NCI-H2227 (cell line): Measurements from ENCODE around the gene CCDC57.

Experiments
- DNase-seq: peaks from one replicate; lab custom pipeline; 2025; ENCODE audit not compliant: unreplicated experiment; lab: John Stamatoyannopoulos, UW

CCDC57 gene

GRCh38 chr17:82247182-82247823, 34.7 kb upstream of the CCDC57 start:
- no peak for DNase-seq

DNA sequence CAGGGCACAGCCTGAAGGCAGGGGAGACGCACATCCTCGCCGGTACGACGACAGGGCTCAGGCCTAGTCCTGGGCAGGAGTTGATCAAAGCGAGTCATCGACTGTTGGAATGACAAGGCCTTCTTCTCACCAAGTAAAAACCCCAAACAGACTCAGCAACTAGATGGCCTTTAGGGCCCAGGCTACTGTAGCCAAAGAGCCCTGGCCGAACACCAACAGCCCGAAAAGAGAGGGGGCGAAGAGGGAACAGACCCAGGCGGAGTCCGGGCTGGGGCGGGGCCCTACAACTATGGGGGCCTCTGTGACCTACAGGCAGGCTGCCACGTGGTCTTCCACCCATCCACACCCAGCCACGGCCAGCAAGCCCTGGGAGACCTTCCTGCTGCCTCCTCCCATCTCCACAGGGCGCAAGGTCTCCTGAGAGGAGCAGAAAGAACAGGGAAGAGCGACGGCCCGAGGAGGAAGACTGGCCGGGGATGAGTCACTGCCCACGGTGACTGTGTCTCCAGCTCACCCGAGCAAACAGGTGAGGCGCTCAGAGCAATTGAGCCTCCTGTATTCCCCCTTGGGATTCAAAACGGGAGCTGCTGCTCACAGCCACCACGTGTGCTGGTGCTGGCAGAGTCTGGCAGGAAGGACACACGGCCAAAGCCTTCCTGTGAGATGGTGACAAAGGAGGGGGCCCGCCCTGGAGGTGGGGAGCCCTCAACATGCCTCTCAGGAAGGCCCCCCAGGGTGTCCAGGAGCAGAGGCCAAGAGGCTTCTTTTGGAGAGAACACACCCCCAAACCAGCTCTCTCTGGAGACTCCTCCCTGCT, 33.9 kb upstream of the CCDC57 start:
- DNase-seq: no peak

GRCh38 chr17:82246040-82246364, 33.4 kb upstream of the CCDC57 start:
- no peak for DNase-seq

- no peak for DNase-seq
Measured at GRCh38 chr17:82245134-82246039, 32.7 kb upstream of the CCDC57 start.

GRCh38 chr17:82244413-82245133, 31.9 kb upstream of the CCDC57 start:
- no peak for DNase-seq

- DNase-seq: no peak
Measured at GRCh38 chr17:82243648-82244412, 31.2 kb upstream of the CCDC57 start.

GRCh38 chr17:82242977-82243647, 30.5 kb upstream of the CCDC57 start:
- DNase-seq: no peak

- no peak for DNase-seq
Measured at GRCh38 chr17:82242698-82242976, 30.0 kb upstream of the CCDC57 start.

- no peak for DNase-seq
Measured at GRCh38 chr17:82241926-82242697, 29.5 kb upstream of the CCDC57 start.

DNA sequence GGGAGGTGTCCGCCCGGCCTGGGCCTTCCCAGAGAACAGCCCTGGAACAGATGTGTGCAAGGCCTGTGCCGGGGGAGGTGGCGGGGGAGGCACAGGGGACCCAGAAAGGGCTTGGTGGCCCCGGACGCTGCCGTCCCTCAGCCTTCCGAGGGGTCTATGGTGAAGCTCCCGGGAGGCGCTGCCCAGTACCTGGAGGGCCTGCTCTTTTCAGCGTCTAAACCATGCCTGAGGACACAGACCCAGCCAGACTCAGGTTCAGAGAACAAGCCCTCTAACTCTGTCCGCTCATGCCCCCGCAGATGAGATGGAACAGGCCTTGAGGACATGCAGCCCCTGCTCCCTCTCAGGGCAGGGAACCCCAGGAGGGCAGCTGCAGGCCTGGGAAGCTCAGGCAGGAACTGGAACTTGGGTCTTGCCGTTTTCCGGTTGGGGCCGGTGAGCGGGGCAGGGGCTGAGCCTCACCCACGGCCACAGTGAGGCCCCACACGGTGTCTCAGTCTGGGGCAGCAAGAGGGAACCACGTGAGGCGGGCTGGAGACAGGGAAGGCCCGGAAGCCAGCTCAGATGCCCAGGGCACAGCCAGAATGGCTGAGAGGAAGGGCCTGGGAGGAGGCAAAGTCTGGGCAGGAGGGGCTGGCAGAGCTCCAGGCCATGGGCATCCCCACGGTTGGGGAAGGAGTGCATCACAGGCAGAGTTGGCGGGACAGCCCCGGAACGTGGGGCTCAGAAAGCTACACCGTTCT, 28.7 kb upstream of the CCDC57 start:
- DNase-seq: no peak

GRCh38 chr17:82240506-82241182, 28.0 kb upstream of the CCDC57 start:
- no peak for DNase-seq

GRCh38 chr17:82239926-82240505, 27.4 kb upstream of the CCDC57 start:
- DNase-seq: no peak

GRCh38 chr17:82239401-82239925, 26.8 kb upstream of the CCDC57 start:
- no peak for DNase-seq

DNA sequence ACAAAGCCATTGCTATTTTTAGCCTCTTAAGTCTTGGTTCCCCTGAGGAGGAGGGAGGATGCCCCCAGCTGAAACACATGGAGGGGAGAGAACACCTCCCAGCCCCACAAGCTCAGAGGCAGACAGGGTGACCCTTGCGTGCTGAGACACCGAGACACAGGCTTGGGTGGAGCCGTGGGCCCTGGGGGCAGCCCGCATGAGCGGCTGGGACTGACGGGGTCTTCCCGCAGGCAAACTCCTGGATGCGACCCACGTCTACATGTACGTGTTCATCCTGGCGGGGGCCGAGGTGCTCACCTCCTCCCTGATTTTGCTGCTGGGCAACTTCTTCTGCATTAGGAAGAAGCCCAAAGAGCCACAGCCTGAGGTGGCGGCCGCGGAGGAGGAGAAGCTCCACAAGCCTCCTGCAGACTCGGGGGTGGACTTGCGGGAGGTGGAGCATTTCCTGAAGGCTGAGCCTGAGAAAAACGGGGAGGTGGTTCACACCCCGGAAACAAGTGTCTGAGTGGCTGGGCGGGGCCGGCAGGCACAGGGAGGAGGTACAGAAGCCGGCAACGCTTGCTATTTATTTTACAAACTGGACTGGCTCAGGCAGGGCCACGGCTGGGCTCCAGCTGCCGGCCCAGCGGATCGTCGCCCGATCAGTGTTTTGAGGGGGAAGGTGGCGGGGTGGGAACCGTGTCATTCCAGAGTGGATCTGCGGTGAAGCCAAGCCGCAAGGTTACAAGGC, 26.0 kb upstream of the CCDC57 start:
- DNase-seq: peak; percentile 62

- DNase-seq: no peak
Measured at GRCh38 chr17:82237746-82238471, 25.3 kb upstream of the CCDC57 start.
